Body of pancreas (tissue), 4 donors: ENCODE measurements around the gene ATP1A4.

ENCODE experiments used
- CTCF ChIP-seq, 7 experiments: fragments of 450-650 bp in 4 of 7; fragments of 200-600 bp in 3 of 7; sonication (generic) in 3 of 7; IDR thresholded peaks; one replicate each; pipeline ENCODE4 v1.5.1; 2016 to 2019; ENCODE audit warnings: antibody characterized with exemption in 7 of 7
- POLR2A ChIP-seq, 3 donors: fragments of 450-650 bp; IDR thresholded peaks; one replicate each; pipeline ENCODE4 v1.6.1; 2016; ENCODE audit warnings: antibody characterized with exemption in 3 of 3, mild to moderate bottlenecking in 2 of 3

GRCh38 chr1:160194737-160195059, 43.3 kb downstream of the ATP1A4 start:
- no peak for TF ChIP-seq CTCF (IDR thresholded peaks at IDR 0.05)
- TF ChIP-seq POLR2A (IDR thresholded peaks at IDR 0.05): no peak
